Rectal smooth muscle tissue (tissue), 1 donor: ENCODE results near the gene OR6V1.

ENCODE experiments used
- H3K27ac ChIP-seq: one replicate; pipeline ENCODE4 v1.7.0; 2013; ENCODE audit warnings: low read depth, low read length, inconsistent platforms
- H3K27me3 ChIP-seq: one replicate; pipeline ENCODE4 v1.7.0; 2013; ENCODE audit warnings: low read length; ENCODE audit not compliant: control insufficient read depth, insufficient read depth
- H3K36me3 ChIP-seq: one replicate; pipeline ENCODE4 v1.7.0; 2013; ENCODE audit warnings: low read length; ENCODE audit not compliant: control insufficient read depth, insufficient read depth
- H3K4me1 ChIP-seq: one replicate; pipeline ENCODE4 v1.7.0; 2013; ENCODE audit warnings: low read length; ENCODE audit not compliant: control insufficient read depth, insufficient read depth
- H3K4me3 ChIP-seq: one replicate; pipeline ENCODE4 v1.7.0; 2013; ENCODE audit warnings: low read length
- H3K9ac ChIP-seq: one replicate; pipeline ENCODE4 v1.7.0; 2013; ENCODE audit warnings: low read length

Gene OR6V1

GRCh38 chr7:143052041-143052440 lies at the start of gene OR6V1:
TSS of gene OR6V1 (plus strand) at chr7:143052341. CDS start at chr7:143052341, 0 bp downstream.
- no peak within 1 kb of the TSS for H3K4me3 ChIP-seq
- H3K27ac ChIP-seq = no peak within 1 kb of the TSS
- H3K9ac ChIP-seq = no peak within 1 kb of the TSS
- no peaks in the 10 kb centered on the region for H3K4me1 ChIP-seq
- no peaks in the 10 kb centered on the region for H3K27me3 ChIP-seq
- no peaks in the 10 kb centered on the region for H3K36me3 ChIP-seq

- no peak overlapping the region for H3K9ac ChIP-seq
- no peaks in the 10 kb centered on the region for H3K27me3 ChIP-seq
- H3K4me3 ChIP-seq = peak overlapping the region; percentile 20
- H3K4me1 ChIP-seq = no peaks in the 10 kb centered on the region
- H3K27ac ChIP-seq = no peak overlapping the region
- no peaks in the 10 kb centered on the region for H3K36me3 ChIP-seq
These were observed 49.2 kb upstream of the OR6V1 start for GRCh38 chr7:143002898-143003297.

- no peak overlapping the region for H3K27ac ChIP-seq
- no peaks in the 10 kb centered on the region for H3K27me3 ChIP-seq
- H3K9ac ChIP-seq = no peak overlapping the region
- peak overlapping the region; percentile 20 for H3K4me3 ChIP-seq
- H3K4me1 ChIP-seq = no peaks in the 10 kb centered on the region
- no peaks in the 10 kb centered on the region for H3K36me3 ChIP-seq
These were observed 48.6 kb upstream of the OR6V1 start for GRCh38 chr7:143003393-143004051.

- no peak overlapping the region for H3K9ac ChIP-seq
- H3K4me1 ChIP-seq = no peaks in the 10 kb centered on the region
- H3K27ac ChIP-seq = no peak overlapping the region
- H3K4me3 ChIP-seq = no peak overlapping the region
- no peaks in the 10 kb centered on the region for H3K27me3 ChIP-seq
- no peaks in the 10 kb centered on the region for H3K36me3 ChIP-seq
These were observed 46.4 kb upstream of the OR6V1 start for GRCh38 chr7:143005632-143006260.

GRCh38 chr7:143008007-143008901 lies 43.9 kb upstream of the OR6V1 start:
- no peaks in the 10 kb centered on the region for H3K27me3 ChIP-seq
- H3K4me1 ChIP-seq = no peaks in the 10 kb centered on the region
- H3K4me3 ChIP-seq = no peak overlapping the region
- H3K9ac ChIP-seq = no peak overlapping the region
- no peak overlapping the region for H3K27ac ChIP-seq
- H3K36me3 ChIP-seq = no peaks in the 10 kb centered on the region

DNA sequence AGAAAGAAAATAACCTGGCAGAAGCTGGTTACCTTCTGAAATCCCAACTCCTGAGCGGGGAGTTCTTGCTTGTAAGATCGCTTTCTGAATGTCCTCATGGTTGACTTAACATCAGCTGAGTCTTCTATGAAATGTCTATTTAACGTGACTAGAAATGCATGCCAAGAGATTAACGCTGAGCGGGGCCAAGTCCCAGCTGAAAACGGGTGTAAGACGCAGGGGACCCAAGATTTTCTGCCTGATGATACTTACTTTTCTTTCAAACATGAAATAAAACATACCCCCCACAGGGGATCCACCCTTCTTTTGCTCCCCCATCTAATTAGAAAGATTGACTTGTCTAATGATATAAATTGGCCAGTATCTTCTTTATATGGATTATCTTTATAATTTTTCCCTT lies 40.1 kb upstream of the OR6V1 start:
- H3K36me3 ChIP-seq = no peaks in the 10 kb centered on the region
- peaks cover 10% of the 10 kb centered on the region for H3K4me1 ChIP-seq
- no peak overlapping the region for H3K27ac ChIP-seq
- H3K9ac ChIP-seq = no peak overlapping the region
- H3K27me3 ChIP-seq = no peaks in the 10 kb centered on the region
- no peak overlapping the region for H3K4me3 ChIP-seq

DNA sequence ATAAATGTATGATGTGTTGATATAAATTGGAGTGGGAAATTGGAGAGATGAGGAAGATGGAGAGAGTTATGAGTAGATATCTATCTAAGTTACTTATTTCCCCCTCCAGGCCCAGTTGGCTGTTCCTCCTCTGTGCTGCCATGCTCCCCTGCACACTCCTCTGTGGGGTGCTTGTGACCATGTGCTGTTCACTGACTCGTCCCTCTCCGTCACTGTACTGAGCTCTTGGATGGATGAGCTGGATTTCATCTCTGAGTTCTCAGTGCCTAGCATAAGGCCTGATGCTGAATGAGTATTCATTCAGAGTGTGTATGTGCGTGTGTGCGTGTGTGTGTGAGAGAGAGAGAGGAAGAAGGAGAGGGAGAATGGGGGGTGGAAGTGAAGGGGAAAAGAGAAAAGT lies 39.7 kb upstream of the OR6V1 start:
- Histone ChIP-seq H3K36me3 (no peaks in the 10 kb centered on the region), H3K27ac (no peak overlapping the region), H3K27me3 (no peaks in the 10 kb centered on the region)

GRCh38 chr7:143013473-143013872 lies 38.7 kb upstream of the OR6V1 start:
- no peak overlapping the region for H3K9ac ChIP-seq
- peak overlapping the region; percentile 46 for H3K27ac ChIP-seq
- H3K36me3 ChIP-seq = no peaks in the 10 kb centered on the region
- H3K4me3 ChIP-seq = no peak overlapping the region
- peaks cover 10% of the 10 kb centered on the region for H3K4me1 ChIP-seq
- no peaks in the 10 kb centered on the region for H3K27me3 ChIP-seq

More for the DNA sequence above, 39.7 kb upstream of the OR6V1 start:
- Histone ChIP-seq H3K9ac (no peak overlapping the region), H3K4me3 (no peak overlapping the region), H3K4me1 (peaks cover 10% of the 10 kb centered on the region)

DNA sequence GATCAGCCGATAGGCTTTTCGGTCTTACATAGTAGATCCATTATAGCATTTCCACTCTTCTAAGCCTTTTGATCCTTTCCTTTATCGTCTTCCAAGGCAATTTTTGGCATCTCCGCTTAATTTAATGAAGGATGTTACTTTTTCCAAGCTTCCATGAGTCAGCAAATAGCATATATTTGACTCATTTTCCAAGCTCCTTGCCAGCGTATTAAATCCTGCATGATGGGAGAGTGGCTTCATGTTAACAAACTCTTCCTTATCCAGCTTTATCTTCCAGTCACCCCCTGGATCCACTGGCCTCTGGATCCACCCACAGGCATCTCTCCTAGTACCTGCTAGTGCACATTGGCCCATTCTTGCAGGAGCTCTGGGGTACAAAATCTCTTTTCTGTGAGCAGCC lies 38.2 kb upstream of the OR6V1 start:
- H3K27ac ChIP-seq = peak overlapping the region; percentile 46
- no peaks in the 10 kb centered on the region for H3K27me3 ChIP-seq
- H3K36me3 ChIP-seq = no peaks in the 10 kb centered on the region
- peaks cover 10% of the 10 kb centered on the region for H3K4me1 ChIP-seq
- no peak overlapping the region for H3K4me3 ChIP-seq
- H3K9ac ChIP-seq = no peak overlapping the region

DNA sequence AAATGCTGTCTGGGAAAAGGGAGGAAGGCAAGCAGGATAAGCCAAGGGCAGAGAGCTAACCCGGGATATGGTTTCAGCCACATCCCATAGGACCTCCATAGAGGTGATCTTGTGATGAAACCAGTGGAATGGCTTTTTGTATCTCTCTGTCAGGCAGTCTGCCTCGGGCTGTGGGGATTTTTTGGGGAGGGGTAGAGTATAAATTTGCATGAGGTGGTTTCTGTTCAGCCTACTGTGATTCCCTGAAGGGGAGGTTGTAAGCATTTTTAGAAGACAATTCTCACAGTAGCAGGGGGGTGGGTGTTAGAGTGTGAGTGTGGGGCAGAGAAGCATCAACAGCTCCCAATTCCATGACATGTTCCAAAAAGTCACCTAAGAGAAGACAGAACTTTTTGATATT lies 37.1 kb upstream of the OR6V1 start:
- Histone ChIP-seq H3K4me3 (no peak overlapping the region), H3K27me3 (no peaks in the 10 kb centered on the region), H3K4me1 (peaks cover 10% of the 10 kb centered on the region), H3K36me3 (no peaks in the 10 kb centered on the region), H3K9ac (no peak overlapping the region), H3K27ac (no peak overlapping the region)

- no peak overlapping the region for H3K4me3 ChIP-seq
- peaks cover 10% of the 10 kb centered on the region for H3K4me1 ChIP-seq
- no peaks in the 10 kb centered on the region for H3K36me3 ChIP-seq
- H3K27ac ChIP-seq = no peak overlapping the region
- H3K9ac ChIP-seq = no peak overlapping the region
- no peaks in the 10 kb centered on the region for H3K27me3 ChIP-seq
These were observed 36.1 kb upstream of the OR6V1 start for GRCh38 chr7:143015926-143016490.

GRCh38 chr7:143016996-143017395 lies 35.1 kb upstream of the OR6V1 start:
- H3K27me3 ChIP-seq = no peaks in the 10 kb centered on the region
- no peak overlapping the region for H3K9ac ChIP-seq
- H3K27ac ChIP-seq = no peak overlapping the region
- no peaks in the 10 kb centered on the region for H3K36me3 ChIP-seq
- H3K4me3 ChIP-seq = no peak overlapping the region
- H3K4me1 ChIP-seq = peaks cover 10% of the 10 kb centered on the region
